ENCODE results near the gene SYTL2. TPM values are rescaled to one million over a fixed set of nuclear protein-coding genes. Genes with fewer than 3 reads are reported as not detected.

SYTL2 gene
- polyA plus RNA-seq, 12 donors: 47.7 to 129 (median 85.4) TPM; not detected in 1

- DNase-seq: no peak
These were observed 17.1 kb upstream of the SYTL2 start for GRCh38 chr11:85827748-85828639.

DNA sequence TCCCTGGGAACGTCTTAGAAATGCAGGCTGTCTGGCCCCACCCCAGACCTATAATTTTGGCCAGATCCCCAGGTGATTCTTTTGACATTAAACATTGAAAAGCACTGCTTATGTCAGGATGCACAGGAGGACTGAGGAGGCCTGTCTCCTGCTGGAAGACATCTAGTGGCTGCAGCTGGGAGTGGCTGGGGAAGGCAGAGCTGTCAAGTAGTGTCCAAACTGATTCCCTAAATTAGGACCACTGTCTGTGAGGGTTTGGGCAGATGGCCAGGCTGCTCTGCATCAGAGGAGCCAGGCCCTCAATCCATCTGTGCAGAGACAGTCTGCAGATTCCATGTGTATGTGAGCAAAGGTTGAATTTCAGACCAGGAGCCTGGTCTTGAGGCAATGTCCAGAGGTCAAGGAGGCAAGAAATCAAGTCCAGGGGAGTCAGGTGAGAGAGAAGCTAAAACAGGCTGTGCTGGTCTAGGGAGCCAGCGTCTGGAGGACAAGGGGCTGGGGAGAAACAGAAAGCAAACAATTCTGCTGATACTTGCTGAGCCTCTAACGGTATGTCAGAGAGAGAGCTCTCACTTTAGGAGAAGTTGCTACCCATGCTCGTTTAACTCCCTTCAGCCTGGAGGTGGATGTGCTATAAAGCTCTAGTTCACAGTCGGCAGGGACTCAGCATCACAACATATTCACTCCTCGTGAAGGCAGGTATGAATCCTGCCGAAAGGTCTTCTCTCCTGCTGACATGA lies 15.3 kb upstream of the SYTL2 start:
- DNase-seq: no peak

DNA sequence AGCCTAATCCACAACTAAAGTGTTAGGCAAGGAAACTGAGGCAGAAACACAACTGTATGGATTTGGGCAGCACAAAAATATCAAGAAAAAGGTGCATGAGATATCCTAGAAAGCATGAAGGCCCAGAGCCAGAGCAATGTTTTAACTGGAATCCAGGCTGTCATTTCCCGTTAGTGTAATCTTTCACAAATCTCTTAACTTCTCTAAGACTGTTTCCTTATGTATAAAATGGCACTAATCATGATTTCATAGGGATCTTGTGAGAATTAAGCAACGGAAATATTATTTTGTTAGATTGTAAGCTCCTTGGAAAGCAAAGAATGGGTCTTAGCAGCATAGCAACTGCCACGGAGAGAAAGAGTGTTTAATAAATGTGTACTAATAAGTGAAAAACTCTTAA lies 14.7 kb upstream of the SYTL2 start:
- no peak for DNase-seq

DNA sequence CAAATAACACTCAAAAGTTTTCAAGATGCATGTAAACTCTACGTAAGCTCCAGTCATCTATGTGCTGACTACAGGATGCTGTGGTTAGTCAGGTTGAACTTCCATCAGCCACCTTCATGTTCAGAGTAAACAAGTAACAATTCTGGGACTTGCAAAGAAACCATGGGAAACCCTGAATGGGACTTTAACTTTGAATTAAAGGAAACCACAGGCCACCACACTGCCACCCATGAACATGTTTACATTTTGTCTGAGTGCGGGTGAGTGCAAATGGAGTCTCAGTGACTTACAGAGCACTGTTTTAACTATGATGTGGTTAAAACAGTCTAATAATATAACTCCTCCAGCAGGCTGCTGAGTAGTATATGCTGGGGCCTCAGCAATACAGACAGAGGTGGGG lies 12.9 kb upstream of the SYTL2 start:
- no peak for DNase-seq

DNA sequence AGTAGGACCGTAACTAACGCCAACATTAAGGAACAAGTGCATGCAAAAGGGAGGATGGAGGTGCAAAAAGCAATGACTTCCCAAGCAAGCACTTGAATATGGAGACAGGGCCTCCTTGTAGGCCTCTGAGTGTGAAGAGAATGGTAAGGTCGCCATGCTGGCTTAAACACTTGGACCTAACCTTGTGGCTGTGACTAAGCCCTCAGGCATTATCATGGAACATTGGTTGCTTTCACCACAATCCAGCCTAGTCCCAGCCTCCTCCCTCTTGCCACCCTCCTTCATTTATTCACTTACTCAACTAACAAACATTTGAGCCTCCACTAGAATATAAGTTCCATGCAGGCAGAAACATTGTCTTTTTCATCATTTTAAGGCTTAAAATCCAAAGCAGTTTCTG lies 11.9 kb upstream of the SYTL2 start:
- DNase-seq: no peak

DNA sequence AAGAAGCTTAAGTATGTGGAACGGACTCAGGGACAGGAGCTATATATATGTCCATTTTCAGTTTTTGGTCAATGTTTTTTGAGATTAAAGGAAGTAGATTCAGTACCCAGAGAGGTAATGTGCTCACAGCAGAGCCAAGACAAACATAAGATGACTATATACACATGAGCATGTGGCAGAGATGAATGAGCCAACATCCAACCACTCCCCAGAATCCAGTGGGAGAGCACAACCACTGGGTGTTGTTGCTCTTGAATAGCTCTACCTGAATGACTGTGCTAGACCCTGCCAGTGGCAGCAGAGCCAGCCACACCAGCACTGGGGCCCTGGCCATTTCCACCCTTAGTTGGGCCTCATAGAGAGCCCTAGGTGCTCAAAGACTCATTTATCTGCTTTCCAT lies 10.7 kb upstream of the SYTL2 start:
- no peak for DNase-seq

GRCh38 chr11:85819441-85819840 lies 8.5 kb upstream of the SYTL2 start:
- DNase-seq: no peak

GRCh38 chr11:85815186-85815931 lies 4.4 kb upstream of the SYTL2 start:
- DNase-seq: no peak

DNA sequence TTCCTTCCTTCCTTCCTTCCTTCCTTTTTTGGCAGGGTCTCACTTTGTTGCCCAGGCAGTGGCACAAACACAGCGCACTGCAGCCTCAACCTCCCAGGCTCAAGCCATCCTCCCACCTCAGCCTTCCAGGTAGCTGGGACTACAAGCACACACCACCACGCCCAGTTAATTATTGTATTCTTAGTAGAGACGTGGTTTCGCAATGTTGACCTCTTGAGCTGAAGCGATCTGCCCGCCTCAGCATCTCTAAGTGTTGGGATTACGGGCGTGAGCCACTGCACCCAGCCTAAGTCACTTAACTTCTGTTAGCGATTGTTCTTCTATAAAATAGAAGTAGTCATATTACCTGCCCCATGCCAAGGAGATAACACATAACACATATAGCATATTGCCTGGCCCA lies 2.8 kb upstream of the SYTL2 start:
- DNase-seq: no peak

DNA sequence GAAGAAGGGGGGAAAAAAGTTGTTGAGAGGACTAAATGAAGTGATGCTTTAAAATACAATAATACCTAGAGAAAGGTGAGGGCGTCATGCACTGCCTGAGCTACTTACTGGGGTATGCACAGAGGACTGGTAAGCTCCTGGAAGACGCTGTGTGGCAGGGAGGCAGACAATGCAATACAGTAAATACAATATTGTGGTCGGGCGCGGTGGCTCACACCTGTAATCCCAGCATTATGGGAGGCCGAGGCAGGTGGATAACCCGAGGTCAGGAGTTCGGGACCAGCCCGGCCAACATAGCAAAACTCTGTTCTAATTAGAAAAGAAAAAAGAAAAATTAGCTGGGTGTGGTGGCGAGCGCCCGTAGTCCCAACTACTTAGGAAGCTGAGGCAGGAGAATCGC lies 683 bp upstream of the SYTL2 start:
- DNase-seq: no peak

DNA sequence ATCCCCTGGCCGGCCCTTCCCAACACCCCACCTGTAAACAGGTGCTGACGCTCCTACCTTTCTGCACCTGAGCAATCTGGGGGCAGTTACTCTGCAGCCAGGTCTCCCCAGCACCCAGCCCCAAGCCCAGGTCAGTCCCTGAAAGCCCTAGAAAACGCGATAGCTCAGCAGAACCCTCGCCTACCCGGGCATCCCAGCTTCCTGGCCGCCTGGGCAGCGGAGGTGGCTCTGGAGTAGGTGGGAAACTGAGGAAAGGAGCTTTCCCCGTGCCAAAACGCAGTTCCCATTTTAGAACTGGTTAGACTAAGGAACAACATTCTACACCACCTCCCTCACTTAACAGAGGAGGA lies 445 bp downstream of the SYTL2 start:
- no peak for DNase-seq

- no peak for DNase-seq
These were observed 1.1 kb downstream of the SYTL2 start for GRCh38 chr11:85809863-85810262.

GRCh38 chr11:85809191-85809590 lies 1.8 kb downstream of the SYTL2 start:
- DNase-seq: no peak

DNA sequence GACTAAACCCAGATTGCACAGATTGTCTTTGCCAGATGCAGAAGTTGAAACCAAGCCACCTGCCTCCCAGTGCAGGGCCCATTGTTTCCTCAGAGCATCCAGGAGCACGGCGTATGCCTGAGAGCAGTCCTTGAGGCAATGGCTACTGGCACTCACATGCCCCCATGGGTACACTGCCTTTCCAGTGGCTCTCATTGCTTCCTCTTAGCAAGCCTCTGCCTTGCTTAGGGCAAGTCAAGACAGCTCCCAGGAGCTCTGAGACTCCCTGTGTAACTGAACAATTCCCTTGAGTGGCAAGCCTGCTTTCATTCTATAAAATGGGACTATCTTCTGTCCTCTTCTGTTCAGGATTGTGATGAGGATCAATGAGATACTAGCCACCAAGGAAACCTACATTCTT lies 4.1 kb downstream of the SYTL2 start:
- DNase-seq: no peak

DNA sequence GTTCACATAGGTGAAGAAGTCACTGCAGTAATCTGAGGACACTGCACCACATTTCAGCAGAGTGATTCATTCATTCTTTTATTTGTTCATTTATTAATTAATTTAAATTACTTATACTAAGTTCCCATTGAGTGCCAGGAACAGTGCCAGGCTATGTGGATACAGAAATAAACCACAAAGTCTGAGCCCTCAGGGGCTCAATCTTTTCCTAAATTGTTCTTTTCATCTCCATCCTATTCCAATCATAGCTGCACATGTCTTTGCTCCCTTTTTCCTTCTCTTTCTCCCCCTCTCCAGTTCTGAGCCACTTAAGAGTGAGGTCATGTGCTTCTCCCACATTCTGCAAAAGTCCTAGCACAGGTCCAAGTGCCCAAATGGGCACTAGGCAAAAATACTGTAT lies 4.9 kb downstream of the SYTL2 start:
- DNase-seq: no peak

- DNase-seq: no peak
These were observed 5.6 kb downstream of the SYTL2 start for GRCh38 chr11:85805387-85805786.

- no peak for DNase-seq
These were observed 7.0 kb downstream of the SYTL2 start for GRCh38 chr11:85803920-85804319.

- no peak for DNase-seq
These were observed 7.6 kb downstream of the SYTL2 start for GRCh38 chr11:85803303-85803702.

GRCh38 chr11:85801527-85801926 lies 9.4 kb downstream of the SYTL2 start:
- DNase-seq: no peak

DNA sequence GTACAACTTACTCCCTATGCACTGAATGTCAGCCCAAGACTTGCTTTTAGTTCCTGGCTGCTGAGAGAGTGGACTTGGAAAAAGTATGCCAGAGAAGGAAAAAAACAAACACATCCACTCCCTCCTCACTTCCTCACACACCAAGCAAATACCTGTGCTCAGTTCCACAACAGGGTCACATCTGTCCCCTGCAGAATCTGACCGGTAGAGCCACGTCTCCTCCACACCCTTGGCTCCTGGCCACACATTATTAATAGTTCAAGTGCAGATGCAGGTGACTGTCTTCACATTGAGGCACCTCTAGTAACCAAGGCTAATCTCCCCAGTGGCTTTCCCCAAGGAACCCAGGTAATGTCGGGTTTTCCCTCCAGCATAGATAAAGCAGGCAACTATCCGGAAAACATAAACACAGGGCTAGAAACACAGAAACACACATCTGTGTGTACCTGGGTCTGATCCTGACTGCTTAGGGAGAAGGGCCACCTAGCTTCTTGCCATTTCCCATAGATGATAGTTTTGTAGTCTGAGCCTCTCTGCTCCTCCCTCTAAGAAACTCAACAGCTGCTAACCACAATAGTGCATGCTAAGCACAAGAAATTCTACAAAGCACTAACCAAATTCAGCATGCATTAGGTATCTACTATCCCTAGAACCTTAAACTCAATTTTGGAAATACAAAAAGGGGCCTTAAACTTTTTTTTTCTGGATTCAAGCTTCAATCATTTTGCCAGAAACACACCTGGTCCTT lies 10.2 kb downstream of the SYTL2 start:
- DNase-seq: no peak

- no peak for DNase-seq
These were observed 11.8 kb downstream of the SYTL2 start for GRCh38 chr11:85799142-85799541.

GRCh38 chr11:85798361-85798760 lies 12.6 kb downstream of the SYTL2 start:
- no peak for DNase-seq
